ENCODE data around the gene SLC22A7.
A peak's percentile ranks its signal among the peaks of the same experiment; 100 is the strongest.

SLC22A7 gene

DNA sequence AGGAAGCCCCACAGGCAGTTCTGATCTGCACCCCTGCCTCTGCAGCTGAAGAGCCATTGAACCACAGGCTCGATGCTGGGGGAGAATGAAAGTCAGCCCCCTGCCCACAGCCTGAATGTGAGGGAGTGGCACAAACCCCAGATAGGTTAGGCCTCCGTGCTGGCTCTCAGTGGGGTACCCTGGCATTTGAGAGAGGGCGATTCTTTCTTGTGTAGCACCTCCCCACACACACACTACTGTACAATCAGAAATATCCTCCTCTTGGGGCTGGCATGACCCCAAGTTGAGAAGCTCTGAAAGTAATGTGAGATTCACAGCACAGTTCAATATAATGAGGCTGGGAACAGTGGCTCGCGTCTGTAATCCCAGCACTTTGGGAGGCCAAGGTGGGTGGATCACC lies 36.9 kb upstream of the SLC22A7 start:
- H3K36me3 ChIP-seq (replicated peaks; ENCODE audit: low read depth, low read length) = no peaks in the 10 kb centered on the region
- no peaks in the 10 kb centered on the region for H3K27me3 ChIP-seq (ENCODE audit: low read depth, low read length)
- peaks cover 18% of the 10 kb centered on the region for H3K4me1 ChIP-seq (ENCODE audit: low read length)
- no peak overlapping the region for H3K27ac ChIP-seq (ENCODE audit: low read length)
- H2AFZ ChIP-seq (ENCODE audit: low read depth, low read length) = no peak overlapping the region
- no peak overlapping the region for H3K4me2 ChIP-seq (ENCODE audit: low read length)
- no peaks in the 10 kb centered on the region for H3K79me2 ChIP-seq (ENCODE audit: low read length)
- no peak overlapping the region for H3K4me3 ChIP-seq (ENCODE audit: low read length)
- no peaks in the 10 kb centered on the region for H3K9me3 ChIP-seq (ENCODE audit: insufficient read depth, low read length)
- TF ChIP-seq, protein P1, sequence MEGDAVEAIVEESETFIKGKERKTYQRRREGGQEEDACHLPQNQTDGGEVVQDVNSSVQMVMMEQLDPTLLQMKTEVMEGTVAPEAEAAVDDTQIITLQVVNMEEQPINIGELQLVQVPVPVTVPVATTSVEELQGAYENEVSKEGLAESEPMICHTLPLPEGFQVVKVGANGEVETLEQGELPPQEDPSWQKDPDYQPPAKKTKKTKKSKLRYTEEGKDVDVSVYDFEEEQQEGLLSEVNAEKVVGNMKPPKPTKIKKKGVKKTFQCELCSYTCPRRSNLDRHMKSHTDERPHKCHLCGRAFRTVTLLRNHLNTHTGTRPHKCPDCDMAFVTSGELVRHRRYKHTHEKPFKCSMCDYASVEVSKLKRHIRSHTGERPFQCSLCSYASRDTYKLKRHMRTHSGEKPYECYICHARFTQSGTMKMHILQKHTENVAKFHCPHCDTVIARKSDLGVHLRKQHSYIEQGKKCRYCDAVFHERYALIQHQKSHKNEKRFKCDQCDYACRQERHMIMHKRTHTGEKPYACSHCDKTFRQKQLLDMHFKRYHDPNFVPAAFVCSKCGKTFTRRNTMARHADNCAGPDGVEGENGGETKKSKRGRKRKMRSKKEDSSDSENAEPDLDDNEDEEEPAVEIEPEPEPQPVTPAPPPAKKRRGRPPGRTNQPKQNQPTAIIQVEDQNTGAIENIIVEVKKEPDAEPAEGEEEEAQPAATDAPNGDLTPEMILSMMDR (IDR thresholded peaks at IDR 0.05; ENCODE audit: low read depth, low read length) = no peak
- TF ChIP-seq EZH2phosphoT487 (IDR thresholded peaks at IDR 0.05; ENCODE audit: low read depth) = no peak
- no peak overlapping the region for H3K9ac ChIP-seq (ENCODE audit: low read length)
- H4K20me1 ChIP-seq (ENCODE audit: insufficient read depth, low read length) = no peaks in the 10 kb centered on the region

DNA sequence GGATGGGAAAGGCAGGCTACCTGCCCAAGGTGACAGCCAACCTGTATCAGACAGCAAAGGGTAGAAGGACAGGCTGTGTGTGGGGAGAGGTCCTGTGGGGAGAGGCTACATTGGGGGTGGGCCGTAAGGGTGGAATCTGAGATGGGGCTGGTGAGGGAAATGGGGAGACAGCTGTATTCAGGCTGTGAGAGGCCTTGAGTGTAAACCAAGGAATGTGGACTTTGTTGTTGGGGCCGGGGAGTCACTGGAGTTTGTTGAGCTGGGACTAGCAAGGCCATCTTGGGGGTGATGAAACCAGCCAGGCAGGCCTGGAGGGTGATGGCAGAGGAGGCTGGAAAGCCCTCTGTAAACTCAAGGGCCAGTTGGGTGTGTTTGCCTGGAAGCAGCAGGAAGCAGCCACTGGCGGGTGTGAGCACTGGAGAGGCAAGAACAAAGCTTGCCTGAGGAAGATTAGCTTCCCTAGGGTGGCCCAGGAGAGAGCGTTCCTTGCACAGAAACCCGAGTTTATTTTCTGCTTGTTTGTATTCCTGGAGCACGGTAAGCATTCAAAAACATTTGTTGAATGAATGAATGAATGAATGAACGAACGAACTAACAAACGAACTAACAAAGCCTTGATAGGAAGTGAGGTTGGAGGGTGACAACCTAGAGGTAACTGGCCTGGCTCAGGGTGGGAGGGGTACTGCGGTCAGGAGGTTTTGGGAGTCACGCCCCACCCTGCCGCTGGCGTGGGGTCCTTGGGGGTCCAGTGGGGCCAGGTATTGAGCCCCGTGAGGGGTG lies 35.9 kb upstream of the SLC22A7 start:
- H3K36me3 ChIP-seq (replicated peaks; ENCODE audit: low read depth, low read length) = no peaks in the 10 kb centered on the region

DNA sequence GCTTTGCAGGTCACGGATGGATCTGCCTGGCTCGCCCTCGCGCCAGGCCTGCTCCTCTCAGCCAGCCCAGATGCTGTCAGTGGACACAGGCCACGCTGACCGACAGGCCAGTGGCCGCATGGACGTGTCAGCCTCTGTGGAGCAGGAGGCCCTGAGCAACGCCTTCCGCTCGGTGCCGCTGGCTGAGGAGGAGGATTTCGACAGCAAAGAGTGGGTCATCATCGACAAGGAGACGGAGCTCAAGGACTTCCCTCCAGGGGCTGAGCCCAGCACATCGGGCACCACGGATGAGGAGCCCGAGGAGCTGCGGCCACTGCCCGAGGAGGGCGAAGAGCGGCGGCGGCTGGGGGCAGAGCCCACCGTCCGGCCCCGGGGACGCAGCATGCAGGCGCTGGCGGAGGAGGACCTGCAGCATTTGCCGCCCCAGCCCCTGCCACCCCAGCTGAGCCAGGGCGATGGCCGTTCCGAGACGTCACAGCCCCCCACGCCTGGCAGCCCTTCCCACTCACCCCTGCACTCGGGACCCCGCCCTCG lies 35.2 kb upstream of the SLC22A7 start:
- no peak overlapping the region for H2AFZ ChIP-seq (ENCODE audit: low read depth, low read length)
- H3K9ac ChIP-seq (ENCODE audit: low read length) = no peak overlapping the region
- H4K20me1 ChIP-seq (ENCODE audit: insufficient read depth, low read length) = no peaks in the 10 kb centered on the region
- H3K4me1 ChIP-seq (ENCODE audit: low read length) = peaks cover 20% of the 10 kb centered on the region
- H3K4me3 ChIP-seq (ENCODE audit: low read length) = no peak overlapping the region
- H3K36me3 ChIP-seq (replicated peaks; ENCODE audit: low read depth, low read length) = no peaks in the 10 kb centered on the region
- TF ChIP-seq, protein P1 (IDR thresholded peaks at IDR 0.05; ENCODE audit: low read depth, low read length) = no peak
- TF ChIP-seq EZH2phosphoT487 (IDR thresholded peaks at IDR 0.05; ENCODE audit: low read depth) = no peak
- no peak overlapping the region for H3K4me2 ChIP-seq (ENCODE audit: low read length)
- H3K9me3 ChIP-seq (ENCODE audit: insufficient read depth, low read length) = no peaks in the 10 kb centered on the region
- H3K27ac ChIP-seq (ENCODE audit: low read length) = no peak overlapping the region
- H3K27me3 ChIP-seq (ENCODE audit: low read depth, low read length) = no peaks in the 10 kb centered on the region
- no peaks in the 10 kb centered on the region for H3K79me2 ChIP-seq (ENCODE audit: low read length)

More for the DNA sequence above, 35.9 kb upstream of the SLC22A7 start:
- no peaks in the 10 kb centered on the region for H3K9me3 ChIP-seq (ENCODE audit: insufficient read depth, low read length)
- H3K4me3 ChIP-seq (ENCODE audit: low read length) = no peak overlapping the region
- no peak overlapping the region for H3K27ac ChIP-seq (ENCODE audit: low read length)
- no peak overlapping the region for H3K4me2 ChIP-seq (ENCODE audit: low read length)
- H3K9ac ChIP-seq (ENCODE audit: low read length) = no peak overlapping the region
- peaks cover 20% of the 10 kb centered on the region for H3K4me1 ChIP-seq (ENCODE audit: low read length)
- no peaks in the 10 kb centered on the region for H3K27me3 ChIP-seq (ENCODE audit: low read depth, low read length)
- H4K20me1 ChIP-seq (ENCODE audit: insufficient read depth, low read length) = no peaks in the 10 kb centered on the region
- no peaks in the 10 kb centered on the region for H3K79me2 ChIP-seq (ENCODE audit: low read length)
- no peak overlapping the region for H2AFZ ChIP-seq (ENCODE audit: low read depth, low read length)
- TF ChIP-seq, protein P1 (IDR thresholded peaks at IDR 0.05; ENCODE audit: low read depth, low read length) = no peak
- TF ChIP-seq EZH2phosphoT487 (IDR thresholded peaks at IDR 0.05; ENCODE audit: low read depth) = no peak

DNA sequence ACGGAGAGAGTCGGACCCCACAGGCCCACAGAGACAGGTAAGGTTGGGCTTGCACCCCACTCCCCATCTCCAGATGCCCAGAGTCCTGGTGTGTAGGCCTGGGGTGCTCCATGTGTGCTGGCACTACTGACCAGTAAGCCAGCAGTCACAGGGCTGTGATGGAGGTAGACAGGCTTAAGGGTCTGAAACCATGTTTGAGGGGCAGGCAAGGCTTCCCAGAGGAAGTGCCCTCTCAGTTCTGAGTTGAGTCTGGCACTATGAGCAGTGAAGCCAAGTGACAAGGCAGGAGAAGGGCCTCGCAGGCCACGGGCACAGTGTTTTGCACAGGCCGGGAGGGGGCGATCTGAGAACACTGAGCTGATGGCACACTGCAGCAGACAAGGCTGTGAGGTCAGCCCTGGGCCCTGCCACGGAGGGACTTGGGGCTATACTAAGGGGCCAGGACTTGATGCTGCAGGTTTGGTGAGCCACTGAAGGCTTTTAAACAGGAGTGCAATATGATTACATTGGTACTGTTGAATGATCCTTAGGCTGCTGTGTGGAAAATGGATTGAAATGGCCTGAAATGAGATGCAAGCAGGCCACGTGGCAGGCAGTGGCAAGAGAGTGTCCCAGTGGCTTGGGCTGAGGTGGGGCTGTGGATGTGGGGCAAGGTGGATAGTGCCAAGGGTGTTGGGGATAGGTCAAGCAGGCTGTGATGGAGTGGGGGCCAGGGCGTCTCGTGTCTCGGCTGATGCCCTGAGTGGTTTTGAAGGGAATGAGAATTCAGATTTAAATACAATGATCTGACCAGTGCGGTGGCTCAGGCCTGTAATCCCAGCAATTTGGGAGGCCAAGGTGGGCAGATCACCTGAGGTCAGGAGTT lies 34.5 kb upstream of the SLC22A7 start:
- peak overlapping the region; percentile 85 for H2AFZ ChIP-seq (ENCODE audit: low read depth, low read length)
- H3K4me3 ChIP-seq (ENCODE audit: low read length) = no peak overlapping the region
- peak overlapping the region; percentile 23; the same call in 1 of the 2 replicates for H3K4me2 ChIP-seq (ENCODE audit: low read length)
- no peaks in the 10 kb centered on the region for H3K79me2 ChIP-seq (ENCODE audit: low read length)
- H3K27ac ChIP-seq (ENCODE audit: low read length) = no peak overlapping the region
- H4K20me1 ChIP-seq (ENCODE audit: insufficient read depth, low read length) = no peaks in the 10 kb centered on the region
- no peaks in the 10 kb centered on the region for H3K9me3 ChIP-seq (ENCODE audit: insufficient read depth, low read length)
- peaks cover 23% of the 10 kb centered on the region for H3K4me1 ChIP-seq (ENCODE audit: low read length)
- no peak for TF ChIP-seq EZH2phosphoT487 (IDR thresholded peaks at IDR 0.05; ENCODE audit: low read depth)
- TF ChIP-seq, protein P1 (IDR thresholded peaks at IDR 0.05; ENCODE audit: low read depth, low read length) = peak; percentile 98
- H3K9ac ChIP-seq (ENCODE audit: low read length) = no peak overlapping the region
- H3K27me3 ChIP-seq (ENCODE audit: low read depth, low read length) = 0 out of 2 replicates have a peak, but pooled peaks cover 3% of the 10 kb centered on the region
- H3K36me3 ChIP-seq (replicated peaks; ENCODE audit: low read depth, low read length) = no peaks in the 10 kb centered on the region

All from OCI-LY3 (cell line).